H1 (cell line): Measurements from ENCODE around the gene ZBTB24. TPM values are rescaled to one million over a fixed set of nuclear protein-coding genes. Genes with fewer than 3 reads are reported as not detected.

ENCODE experiments used
- CTCF ChIA-PET: fragments of 300-600 bp; sonication (Branson Sonifier 250); formaldehyde crosslinking; loops from one replicate; lab custom pipeline; 2021; ENCODE audit not compliant: partially characterized antibody; lab: Charles Lee
- POLR2A ChIA-PET: fragments of 300-600 bp; sonication (Branson Sonifier 250); formaldehyde crosslinking; loops from one replicate; lab custom pipeline; 2021; ENCODE audit warnings: inconsistent platforms; ENCODE audit not compliant: partially characterized antibody; lab: Charles Lee
- DNase-seq, 2 experiments: peaks; one replicate each; pipeline versions ENCODE4 v3.0.0 to v3.0.0-alpha.2; 2010 to 2022; ENCODE audit warnings: low spot score in 2 of 2, low read depth in 1 of 2, mixed read lengths in 1 of 2
- FAIRE-seq: peaks from 2 replicates; lab custom pipeline; 2011; peaks lifted over from hg19 to GRCh38; lab: Jason Lieb, UNC
- H2AFZ ChIP-seq: 2 replicates; pipeline ENCODE4 v1.8.1; 2012; ENCODE audit warnings: low read length, inconsistent platforms
- H2AK5ac ChIP-seq: 2 replicates; pipeline ENCODE4 v1.6.1; 2013; ENCODE audit warnings: low read depth, low read length
- H2BK120ac ChIP-seq: replicated peaks from 2 replicates; pipeline ENCODE3; 2013; ENCODE audit warnings: low read depth, low read length, inconsistent platforms
- H2BK12ac ChIP-seq: 2 replicates; pipeline ENCODE4 v1.6.1; 2013; ENCODE audit warnings: low read depth, low read length
- H2BK15ac ChIP-seq: 2 replicates; pipeline ENCODE4 v1.6.1; 2013; ENCODE audit warnings: low read length
- H2BK20ac ChIP-seq: 2 replicates; pipeline ENCODE4 v1.6.1; 2013; ENCODE audit warnings: low read length
- H2BK5ac ChIP-seq: 2 replicates; pipeline ENCODE4 v1.6.1; 2013; ENCODE audit warnings: low read depth, low read length
- H3K14ac ChIP-seq: 2 replicates; pipeline ENCODE4 v1.6.1; 2013; ENCODE audit warnings: inconsistent platforms; ENCODE audit not compliant: insufficient read length
- H3K18ac ChIP-seq: 2 replicates; pipeline ENCODE4 v1.6.1; 2013; ENCODE audit warnings: low read length; ENCODE audit errors: extremely low read depth
- H3K23ac ChIP-seq: 2 replicates; pipeline ENCODE4 v1.6.1; 2013; ENCODE audit warnings: inconsistent platforms; ENCODE audit not compliant: insufficient read length
- H3K23me2 ChIP-seq: 2 replicates; pipeline ENCODE4 v1.6.1; 2013; ENCODE audit warnings: low read depth, low read length
- H3K27ac ChIP-seq: 2 replicates; pipeline ENCODE4 v1.6.1; 2011; ENCODE audit warnings: low read depth, low read length, inconsistent platforms
- H3K27me3 ChIP-seq, 4 experiments: replicated peaks in 1 of 4; 1 replicate in 1 of 4; 2 replicates in 3 of 4; pipeline versions ENCODE4 v1.6.1 to v1.8.1; 2011 to 2013; ENCODE audit warnings: low read length in 3 of 4, mild to moderate bottlenecking in 3 of 4, inconsistent platforms in 2 of 4, mixed read lengths in 2 of 4, moderate library complexity in 1 of 4; ENCODE audit not compliant: control insufficient read depth in 3 of 4, insufficient read depth in 3 of 4; ENCODE audit errors: extremely low read depth in 1 of 4
- H3K36me3 ChIP-seq, 4 experiments: 2 replicates each; pipeline versions ENCODE4 v1.6.1 to v1.8.1; 2011 to 2013; ENCODE audit warnings: mild to moderate bottlenecking in 4 of 4, low read length in 3 of 4, moderate library complexity in 2 of 4, control low read depth in 1 of 4, inconsistent platforms in 1 of 4; ENCODE audit not compliant: insufficient read depth in 4 of 4, control insufficient read depth in 2 of 4
- H3K4ac ChIP-seq: replicated peaks from 2 replicates; pipeline ENCODE3; 2013; ENCODE audit warnings: low read length, low read depth, mixed read lengths, inconsistent platforms; ENCODE audit not compliant: insufficient read length
- H3K4me1 ChIP-seq, 4 experiments: replicated peaks in 1 of 4; 1 replicate in 1 of 4; 2 replicates in 3 of 4; pipeline versions ENCODE4 v1.6.1 to v1.8.1; 2011 to 2013; ENCODE audit warnings: low read length in 3 of 4, inconsistent platforms in 2 of 4, mixed read lengths in 1 of 4; ENCODE audit not compliant: insufficient read depth in 4 of 4, control insufficient read depth in 3 of 4
- H3K4me2 ChIP-seq, 2 experiments: 2 replicates each; pipeline versions ENCODE4 v1.6.1 to v1.8.1; 2011 to 2013; ENCODE audit warnings: low read depth in 2 of 2, low read length in 2 of 2, control low read depth in 1 of 2, inconsistent platforms in 1 of 2, mild to moderate bottlenecking in 1 of 2; ENCODE audit not compliant: insufficient read depth in 1 of 2
- H3K4me3 ChIP-seq, 4 experiments: fragments of 200-600, 300-600 bp in 1 of 4; sonication (generic), shearing (Covaris generic), sonication (Bioruptor Twin) in 1 of 4; 2 replicates each; pipeline versions ENCODE4 v1.5.1 to v1.8.1; 2011 to 2016; ENCODE audit warnings: low read length in 4 of 4, low read depth in 3 of 4, control low read depth in 2 of 4, inconsistent platforms in 2 of 4, mild to moderate bottlenecking in 2 of 4, mixed read lengths in 1 of 4, moderate library complexity in 1 of 4; ENCODE audit not compliant: insufficient read depth in 2 of 4; ENCODE audit errors: extremely low read depth in 1 of 4
- H3K56ac ChIP-seq: replicated peaks from 2 replicates; pipeline ENCODE3; 2013; ENCODE audit warnings: low read depth, mild to moderate bottlenecking, mixed read lengths, low read length, inconsistent platforms; ENCODE audit not compliant: insufficient read length
- H3K79me1 ChIP-seq: 2 replicates; pipeline ENCODE4 v1.6.1; 2013; ENCODE audit warnings: low read depth, low read length, control low read depth
- H3K79me2 ChIP-seq, 2 experiments: 2 replicates each; pipeline versions ENCODE4 v1.6.1 to v1.8.1; 2012 to 2013; ENCODE audit warnings: low read length in 2 of 2, mild to moderate bottlenecking in 2 of 2, inconsistent platforms in 1 of 2; ENCODE audit not compliant: insufficient read depth in 2 of 2, control insufficient read depth in 1 of 2
- H3K9ac ChIP-seq, 4 experiments: replicated peaks in 1 of 4; 1 replicate in 1 of 4; 2 replicates in 3 of 4; pipeline versions ENCODE4 v1.6.1 to v1.8.1; 2011 to 2013; ENCODE audit warnings: low read depth in 3 of 4, low read length in 3 of 4, control low read depth in 2 of 4, mild to moderate bottlenecking in 2 of 4, moderate library complexity in 2 of 4, inconsistent platforms in 1 of 4; ENCODE audit errors: extremely low read depth in 1 of 4
- H3K9me3 ChIP-seq, 2 experiments: 2 replicates each; pipeline versions ENCODE4 v1.6.1 to v1.8.1; 2012 to 2013; ENCODE audit warnings: mild to moderate bottlenecking in 2 of 2, moderate library complexity in 2 of 2, control low read depth in 1 of 2, inconsistent platforms in 1 of 2, low read depth in 1 of 2, low read length in 1 of 2, mixed read lengths in 1 of 2; ENCODE audit not compliant: insufficient read depth in 2 of 2
- H4K20me1 ChIP-seq, 2 experiments: replicated peaks in 1 of 2; 2 replicates each; pipeline versions ENCODE3 to v1.8.1; 2011 to 2013; ENCODE audit warnings: inconsistent platforms in 2 of 2, low read length in 2 of 2, mild to moderate bottlenecking in 1 of 2; ENCODE audit not compliant: insufficient read depth in 2 of 2, control insufficient read depth in 1 of 2
- H4K5ac ChIP-seq: 2 replicates; pipeline ENCODE4 v1.6.1; 2013; ENCODE audit warnings: low read length, low read depth, mixed read lengths, inconsistent platforms; ENCODE audit not compliant: insufficient read length
- H4K8ac ChIP-seq: 2 replicates; pipeline ENCODE4 v1.8.0; 2013; ENCODE audit warnings: mild to moderate bottlenecking, moderate library complexity, low read length, inconsistent platforms; ENCODE audit not compliant: insufficient read depth; ENCODE audit errors: extremely low read depth
- H4K91ac ChIP-seq: replicated peaks from 2 replicates; pipeline ENCODE3; 2013; ENCODE audit warnings: low read length, mixed read lengths, inconsistent platforms; ENCODE audit not compliant: insufficient read length
- CBX8 ChIP-seq: fragments of 300-800, 300-1000 bp; sonication (generic); IDR thresholded peaks from 2 replicates; pipeline ENCODE4 v1.7.1; 2016; ENCODE audit warnings: low read depth, low read length, borderline replicate concordance
- NRF1 ChIP-seq: IDR thresholded peaks from 2 replicates; pipeline ENCODE4 v1.6.1; 2011; ENCODE audit warnings: mild to moderate bottlenecking, low read depth, low read length, improper control_type of control experiment
- SP4 ChIP-seq: IDR thresholded peaks from 2 replicates; pipeline ENCODE4 v1.6.1; 2012; ENCODE audit warnings: low read length, inconsistent platforms
- WGBS, 2 experiments: shearing (Covaris generic) in 1 of 2; methylation state at CpG; one replicate each; pipeline versions ENCODE4 v1.1.6 to v1.1.7; 2013 to 2015; ENCODE audit warnings: low lambda C conversion rate in 2 of 2, mixed read lengths in 2 of 2, inconsistent platforms in 1 of 2, low coverage in 1 of 2, missing lambda C conversion rate in 1 of 2; ENCODE audit not compliant: insufficient replicate concordance in 2 of 2, insufficient coverage in 1 of 2, insufficient read length in 1 of 2; ENCODE audit errors: extremely low coverage in 1 of 2, missing lambda C conversion rate in 1 of 2; 5-methylcytosine and 5-hydroxymethylcytosine counted together
- polyA plus RNA-seq, 7 experiments: library from polyadenylated mRNA; depleted of rRNA in 3 of 7; stranded (reverse) in 5 of 7; unstranded in 2 of 7; fragments of >200 nt in 5 of 7; fragments of 200-250 nt in 2 of 7; gene quantifications; 1 replicate in 5 of 7; 2 replicates in 1 of 7; 4 replicates in 1 of 7; pipeline versions ENCODE4 v1.2.1 to v1.2.3, GENCODE V29; 2011 to 2013; ENCODE audit warnings: missing spikeins in 2 of 7, mixed read lengths in 2 of 7
- total RNA-seq: library from RNA; stranded (reverse); fragmentation: NEBNext Ultra II Directional; extraction: Animal tissue kit (Norgen Biotek cat#: 25700); gene quantifications from 2 replicates; pipeline ENCODE4 v1.2.1, GENCODE V29; 2021
- TF ChIP-seq, protein P1 (sequence below): IDR thresholded peaks from 2 replicates; pipeline ENCODE4 v1.6.1; 2012; ENCODE audit warnings: low read length, inconsistent platforms

Gene ZBTB24
- total and polyA plus RNA-seq, 2 of the 8 experiments (the other 6 are each of a cell fraction or from before 2014, with no cell fraction given) = 7.5 to 21.0 TPM

- peak overlapping the region; percentile 36 for H4K5ac ChIP-seq
- no peak overlapping the region for H3K14ac ChIP-seq
- H3K23me2 ChIP-seq = peaks cover 7% of the 10 kb centered on the region; the same call in 1 of the 2 replicates
- H3K4me3 ChIP-seq = peak overlapping the region; percentile 37 to 56 (median 48); a peak in 7 of 8 replicates
- no peak overlapping the region for H2AK5ac ChIP-seq
- no peak for TF ChIP-seq CBX8
- no peak for TF ChIP-seq SP4
- TF ChIP-seq, protein P1, sequence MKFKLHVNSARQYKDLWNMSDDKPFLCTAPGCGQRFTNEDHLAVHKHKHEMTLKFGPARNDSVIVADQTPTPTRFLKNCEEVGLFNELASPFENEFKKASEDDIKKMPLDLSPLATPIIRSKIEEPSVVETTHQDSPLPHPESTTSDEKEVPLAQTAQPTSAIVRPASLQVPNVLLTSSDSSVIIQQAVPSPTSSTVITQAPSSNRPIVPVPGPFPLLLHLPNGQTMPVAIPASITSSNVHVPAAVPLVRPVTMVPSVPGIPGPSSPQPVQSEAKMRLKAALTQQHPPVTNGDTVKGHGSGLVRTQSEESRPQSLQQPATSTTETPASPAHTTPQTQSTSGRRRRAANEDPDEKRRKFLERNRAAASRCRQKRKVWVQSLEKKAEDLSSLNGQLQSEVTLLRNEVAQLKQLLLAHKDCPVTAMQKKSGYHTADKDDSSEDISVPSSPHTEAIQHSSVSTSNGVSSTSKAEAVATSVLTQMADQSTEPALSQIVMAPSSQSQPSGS = no peak
- no peak for TF ChIP-seq NRF1
- TF ChIP-seq, all 59 proteins: peak for 0
- no peak overlapping the region for H2BK120ac ChIP-seq
- H2AFZ ChIP-seq = peak overlapping the region; percentile 64
- H2BK20ac ChIP-seq = no peak overlapping the region
- POLR2A ChIA-PET = no interaction called here
- H3K9ac ChIP-seq = peak overlapping the region in 1 of 4 experiments; percentile 51; a peak in 1 of 7 replicates
- H3K27ac ChIP-seq = no peak overlapping the region
- no peak for DNase-seq
- no peak overlapping the region for H4K91ac ChIP-seq
- WGBS, 2 experiments = 14% methylated on average over 6 of the region's 6 CpGs; no CpG with 5 or more reads in 1 of the 2 experiments
- CTCF ChIA-PET = interaction anchor here (1.1 kb wide), 1 partner anchor 192 kb away, joined by 3 read pairs; no protein-coding TSS in a partner anchor
- H3K56ac ChIP-seq = no peak overlapping the region
- peak overlapping the region; percentile 72 to 76 for H3K4me2 ChIP-seq
- H3K23ac ChIP-seq = no peak overlapping the region
- no peak overlapping the region for H2BK12ac ChIP-seq
- H2BK5ac ChIP-seq = no peak overlapping the region
- no peaks in the 10 kb centered on the region for H3K27me3 ChIP-seq
- H4K20me1 ChIP-seq = peaks cover 0 to 8% of the 10 kb centered on the region in 2 experiments
- peaks cover 3% of the 10 kb centered on the region for H3K79me1 ChIP-seq
- no peak overlapping the region for H3K4ac ChIP-seq
- H3K79me2 ChIP-seq = peaks cover 20 to 38% of the 10 kb centered on the region in 2 experiments
- no peak overlapping the region for H3K18ac ChIP-seq
- no peak overlapping the region for H2BK15ac ChIP-seq
- peaks cover 2 to 15% (median 6%) of the 10 kb centered on the region in 4 experiments; a peak in 6 of 7 replicates for H3K4me1 ChIP-seq
- no peak overlapping the region for H4K8ac ChIP-seq
- no peaks in the 10 kb centered on the region for H3K9me3 ChIP-seq
- no peak for FAIRE-seq
- peaks cover 4 to 28% (median 15%) of the 10 kb centered on the region in 4 experiments; a peak in 7 of 8 replicates for H3K36me3 ChIP-seq
Observed at GRCh38 chr6:109483735-109484057, 677 bp upstream of the ZBTB24 start.
